HG02571 (cell line): ENCODE data around the gene FZD1.

Experiments used
- ATAC-seq: cut with Tn5 transposase; IDR thresholded peaks from one replicate; pipeline ENCODE4 v1.9.1; 2021; ENCODE audit warnings: mild to moderate bottlenecking, moderate library complexity; ENCODE audit not compliant: unreplicated experiment

Gene FZD1

DNA sequence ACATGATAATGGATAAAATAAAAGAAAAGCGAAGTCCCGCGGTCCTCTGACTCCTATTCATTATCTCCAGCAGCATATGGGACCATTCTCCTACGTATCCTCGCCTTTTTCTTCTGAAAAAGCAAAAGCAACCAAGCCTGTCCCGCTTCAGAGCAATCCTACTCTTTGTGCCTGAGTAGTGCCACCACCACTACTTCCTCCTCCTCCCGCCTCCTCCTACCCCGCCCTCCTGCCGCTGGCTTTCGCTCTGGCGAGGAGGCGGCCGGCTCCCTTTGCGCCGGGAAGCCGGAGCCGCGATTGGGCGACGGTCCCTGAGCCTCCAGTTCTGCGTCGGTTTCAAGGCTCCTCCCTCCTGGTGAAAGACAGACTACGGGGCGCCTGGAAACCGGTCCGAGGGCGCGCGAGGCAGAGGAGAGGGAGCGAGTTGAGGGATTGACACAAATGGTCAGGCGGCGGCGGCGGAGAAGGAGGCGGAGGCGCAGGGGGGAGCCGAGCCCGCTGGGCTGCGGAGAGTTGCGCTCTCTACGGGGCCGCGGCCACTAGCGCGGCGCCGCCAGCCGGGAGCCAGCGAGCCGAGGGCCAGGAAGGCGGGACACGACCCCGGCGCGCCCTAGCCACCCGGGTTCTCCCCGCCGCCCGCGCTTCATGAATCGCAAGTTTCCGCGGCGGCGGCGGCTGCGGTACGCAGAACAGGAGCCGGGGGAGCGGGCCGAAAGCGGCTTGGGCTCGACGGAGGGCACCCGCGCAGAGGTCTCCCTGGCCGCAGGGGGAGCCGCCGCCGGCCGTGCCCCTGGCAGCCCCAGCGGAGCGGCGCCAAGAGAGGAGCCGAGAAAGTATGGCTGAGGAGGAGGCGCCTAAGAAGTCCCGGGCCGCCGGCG lies at the start of gene FZD1:
Gene FZD1, plus strand, starts transcription at position 388 of the 878 bp plus-strand sequence. Its CDS starts 448 bp downstream, at position 836.
- ATAC-seq: peak; percentile 91

DNA sequence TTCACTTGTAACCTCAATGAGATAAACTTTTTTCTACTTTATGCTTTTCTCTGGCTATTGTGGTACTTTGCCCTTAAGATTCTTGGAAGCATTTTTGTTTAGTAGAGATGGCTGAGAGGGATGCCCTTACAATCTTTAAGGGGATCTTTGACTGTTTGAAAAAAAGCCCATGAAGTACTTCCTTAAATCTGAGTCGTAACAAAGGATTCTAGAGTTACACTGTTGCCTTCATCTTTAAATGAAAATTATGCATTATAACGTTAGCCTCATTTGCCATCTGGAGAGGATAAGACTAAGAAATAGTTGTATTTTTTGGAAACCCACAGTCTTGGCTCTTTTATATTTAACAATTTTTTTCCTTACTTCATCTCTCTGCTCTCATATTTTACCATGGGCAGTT lies 37.8 kb upstream of the FZD1 start:
- no peak for ATAC-seq

DNA sequence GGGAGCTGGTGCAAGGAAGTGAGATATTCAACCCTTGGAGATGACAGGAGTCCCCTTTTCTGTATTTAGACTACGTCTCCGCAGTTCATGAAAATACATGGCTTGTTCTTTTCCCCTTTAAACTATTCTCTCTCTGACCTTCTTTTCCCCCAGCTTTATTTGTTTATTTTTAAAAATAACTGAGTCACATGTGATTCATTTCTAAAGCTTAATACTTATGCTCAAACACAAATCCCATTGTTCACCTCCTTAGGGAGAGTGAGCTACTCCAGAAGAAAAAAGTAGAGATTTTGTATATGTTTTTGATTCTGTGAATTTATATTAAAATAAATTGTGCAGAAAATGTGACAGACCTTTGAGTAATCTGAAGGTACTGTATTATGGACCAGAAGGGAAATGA lies 35.9 kb upstream of the FZD1 start:
- ATAC-seq: no peak

DNA sequence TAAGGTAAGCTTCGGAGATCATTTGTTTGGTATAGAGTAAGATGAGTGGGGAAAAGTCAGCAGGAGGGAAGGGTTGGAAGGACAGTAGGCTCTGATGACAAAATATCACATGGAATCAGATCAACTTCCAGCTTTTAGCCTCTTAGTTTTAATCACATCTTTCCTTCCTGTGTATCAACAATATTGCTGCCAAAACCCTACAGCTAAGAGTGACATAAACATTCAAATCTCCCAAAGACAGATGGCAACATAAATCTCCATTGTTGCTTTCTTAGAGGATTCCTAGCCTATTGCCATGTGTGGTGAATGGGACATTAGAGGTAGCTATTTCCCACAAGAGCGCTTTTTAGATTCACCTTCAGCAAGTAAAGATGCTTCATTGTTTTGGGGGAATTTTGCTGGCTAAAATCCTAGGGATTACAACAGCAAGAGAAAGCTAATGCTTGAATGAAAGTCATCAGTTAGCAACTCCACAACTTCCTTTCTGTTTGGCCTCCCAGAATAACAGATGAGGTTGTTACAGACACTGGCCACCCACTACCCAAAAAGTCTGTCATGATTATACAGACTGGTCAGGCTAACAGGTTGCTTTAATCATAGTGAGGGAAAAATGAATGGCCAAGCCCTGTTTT lies 35.2 kb upstream of the FZD1 start:
- no peak for ATAC-seq

DNA sequence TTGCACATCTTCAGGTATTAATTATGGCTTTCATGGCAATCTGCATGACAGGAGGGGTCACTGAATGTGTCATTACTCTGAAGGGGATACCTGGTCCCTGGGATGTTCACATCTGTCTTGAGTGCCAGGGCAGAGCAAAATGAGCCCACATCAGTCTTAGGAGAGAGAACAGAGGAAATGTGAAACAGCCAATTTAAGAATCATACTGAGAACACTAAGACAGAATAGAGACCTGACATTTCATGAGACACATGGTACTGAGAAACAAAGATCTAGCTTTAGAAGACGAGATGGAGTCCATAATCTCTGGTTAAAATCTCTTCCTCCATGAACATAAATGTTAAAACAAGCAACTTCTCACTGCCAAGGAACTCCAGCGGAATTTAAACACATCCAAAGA lies 34.1 kb upstream of the FZD1 start:
- ATAC-seq: no peak

DNA sequence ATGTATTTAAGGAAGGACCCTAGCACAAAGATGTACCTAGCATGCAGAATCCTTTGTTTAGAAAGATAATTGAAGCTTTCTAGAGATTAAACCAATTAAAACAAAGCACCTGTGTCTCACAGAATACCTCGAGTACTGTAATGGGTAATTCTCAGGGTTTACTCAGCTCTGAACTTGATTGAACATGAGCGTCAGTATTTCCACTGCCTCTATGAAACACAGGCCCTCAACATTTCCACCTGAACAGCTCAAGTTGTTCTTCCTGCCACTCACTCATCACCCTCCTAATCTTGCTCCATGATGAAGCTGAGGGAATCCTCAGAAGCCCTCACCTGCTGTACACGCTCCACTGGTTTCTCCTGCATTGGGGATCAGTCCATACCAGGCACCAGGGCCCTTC lies 33.7 kb upstream of the FZD1 start:
- ATAC-seq: no peak

DNA sequence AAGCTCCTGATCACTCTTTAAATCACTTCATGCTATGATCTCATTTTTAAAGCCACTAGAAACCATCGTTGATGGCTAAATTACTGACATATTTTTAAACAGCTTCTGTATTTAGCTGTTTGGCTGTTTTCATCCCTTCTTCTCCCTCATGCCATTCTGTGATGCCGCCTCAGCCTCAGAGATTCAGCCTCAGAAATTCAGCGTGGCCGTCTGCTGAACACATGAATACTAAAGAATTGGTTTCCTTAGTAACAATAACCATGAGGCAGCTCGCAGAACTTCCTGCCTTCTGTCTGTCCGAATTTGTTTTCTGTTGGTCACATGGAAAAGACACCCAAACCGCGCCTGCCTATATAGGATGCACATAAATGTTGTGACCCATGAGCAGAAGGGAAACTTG lies 31.0 kb upstream of the FZD1 start:
- no peak for ATAC-seq

DNA sequence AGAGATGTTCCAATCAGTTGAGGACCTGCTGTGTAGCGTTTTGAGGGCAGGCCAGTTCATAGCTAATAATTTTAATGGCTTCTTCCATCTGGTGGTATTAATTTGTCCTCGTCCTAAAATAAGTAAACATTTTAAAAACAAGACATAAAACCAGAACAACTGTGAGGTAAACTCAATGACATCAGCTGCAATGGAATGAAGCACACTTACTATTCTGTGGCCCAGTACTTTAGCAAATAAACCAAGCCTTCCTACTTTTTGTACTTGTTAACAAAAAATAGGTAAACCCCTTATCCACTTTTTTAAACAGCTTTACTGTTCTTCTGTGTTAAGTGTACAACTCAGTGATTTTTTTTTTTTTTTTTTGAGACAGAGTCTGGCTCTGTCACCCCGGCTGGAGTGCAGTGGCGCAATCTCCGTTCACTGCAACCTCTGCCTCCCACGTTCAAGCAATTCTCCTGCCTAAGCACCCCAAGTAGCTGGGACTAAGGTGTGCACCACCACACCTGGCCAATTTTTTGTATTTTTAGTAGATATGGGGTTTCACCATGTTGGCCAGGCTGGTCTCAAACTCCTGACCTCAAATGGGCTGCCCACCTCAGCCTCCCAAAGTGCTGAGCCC lies 28.9 kb upstream of the FZD1 start:
- ATAC-seq: no peak

DNA sequence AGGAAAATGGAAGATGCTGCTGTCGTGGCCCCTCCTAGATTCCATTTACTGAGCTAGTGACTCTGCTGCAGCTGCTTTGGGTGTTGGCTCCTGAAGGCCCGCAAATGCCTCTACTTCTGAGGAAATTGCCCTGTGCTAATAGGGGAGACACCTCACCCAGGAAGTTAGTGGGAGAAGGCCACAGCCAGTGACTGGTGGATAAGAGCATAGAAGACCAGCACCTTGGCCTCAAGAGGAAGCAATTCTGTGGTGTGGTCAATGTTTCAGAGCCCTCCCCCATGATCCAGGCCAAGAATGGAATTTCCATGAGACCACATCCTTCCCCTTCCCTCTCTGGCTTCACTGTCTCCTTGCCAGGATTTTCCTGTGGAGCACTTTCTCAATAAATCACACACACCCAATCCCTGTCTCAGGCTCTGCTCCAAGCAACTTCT lies 25.0 kb upstream of the FZD1 start:
- no peak for ATAC-seq

DNA sequence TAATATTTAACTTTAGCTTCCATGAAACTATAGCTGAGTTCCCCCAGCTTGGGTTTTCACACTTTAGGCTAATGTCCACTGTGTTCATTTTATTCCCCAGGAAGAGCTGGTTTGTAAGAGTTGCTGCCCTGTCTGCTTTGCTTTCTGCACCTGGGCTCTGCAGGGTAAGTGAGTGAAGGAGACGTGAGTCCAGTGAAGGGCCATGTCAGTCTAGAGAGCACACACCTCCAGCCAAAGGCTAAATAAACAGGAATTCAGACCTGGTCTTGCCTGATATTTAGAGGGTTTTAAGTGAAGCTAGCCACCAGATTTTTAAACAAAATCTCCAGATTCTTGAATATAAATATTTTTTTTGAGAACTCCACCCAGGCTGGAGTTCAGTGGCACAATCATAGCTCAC lies 24.5 kb upstream of the FZD1 start:
- ATAC-seq: no peak

DNA sequence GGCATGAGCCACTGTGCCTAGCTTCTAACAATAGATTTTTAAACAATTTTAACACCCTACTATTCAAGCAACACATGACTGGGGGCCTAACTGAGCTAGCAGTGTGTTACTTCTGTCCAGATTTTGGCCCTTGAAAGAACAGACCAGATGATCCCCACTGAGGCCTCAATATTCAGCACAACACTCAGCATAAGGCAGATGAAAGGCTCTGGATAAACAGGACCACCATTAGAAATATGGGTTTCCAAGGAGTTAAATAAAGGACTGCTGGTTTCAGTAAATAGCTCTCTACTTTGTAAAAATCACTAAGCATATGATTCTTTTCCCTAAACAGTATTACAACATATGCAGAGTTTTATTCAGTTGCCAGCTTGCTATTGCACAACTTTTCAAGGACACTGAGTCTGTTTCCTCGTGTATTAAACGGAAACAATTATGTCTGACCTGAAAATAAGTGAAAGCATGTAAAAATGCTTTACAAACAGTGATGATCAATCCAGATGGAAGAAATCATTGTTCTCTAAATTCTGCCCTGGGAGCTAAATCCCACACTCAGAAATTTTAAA lies 23.8 kb upstream of the FZD1 start:
- no peak for ATAC-seq

DNA sequence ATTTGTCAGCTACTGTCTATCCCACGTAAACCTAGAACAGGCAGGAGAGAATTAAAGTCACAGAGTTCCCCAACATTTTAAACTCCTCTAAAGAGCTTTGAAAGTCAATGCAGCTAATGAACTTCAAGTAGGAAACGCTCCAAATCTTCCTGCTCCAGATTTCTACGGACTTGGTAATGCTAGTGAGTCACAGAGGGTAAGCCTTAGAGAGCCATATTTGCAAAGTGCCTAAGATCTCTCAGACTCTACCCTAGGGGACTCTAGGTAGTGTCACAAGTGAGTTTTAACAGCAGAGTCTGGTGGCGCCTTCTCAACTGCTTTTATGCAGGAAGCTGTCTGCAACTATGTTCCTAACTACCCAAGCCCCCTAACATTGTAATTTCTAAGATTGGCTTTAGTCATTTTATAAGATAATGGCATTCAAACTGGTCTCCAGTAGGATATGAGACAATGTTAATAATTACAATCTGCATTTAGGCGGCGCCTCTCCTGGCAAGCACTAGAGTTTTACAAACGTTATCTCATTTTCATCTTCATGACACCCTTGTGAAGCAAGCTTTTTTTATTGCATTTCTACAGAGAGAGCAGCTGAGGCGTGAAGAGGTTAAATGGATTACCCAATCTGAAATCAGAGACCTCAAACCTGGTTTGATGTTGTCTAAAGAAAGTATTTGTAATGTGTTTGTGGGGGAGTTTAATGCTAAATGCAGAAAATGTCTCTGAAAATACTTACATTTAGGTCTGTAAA lies 22.0 kb upstream of the FZD1 start:
- no peak for ATAC-seq

DNA sequence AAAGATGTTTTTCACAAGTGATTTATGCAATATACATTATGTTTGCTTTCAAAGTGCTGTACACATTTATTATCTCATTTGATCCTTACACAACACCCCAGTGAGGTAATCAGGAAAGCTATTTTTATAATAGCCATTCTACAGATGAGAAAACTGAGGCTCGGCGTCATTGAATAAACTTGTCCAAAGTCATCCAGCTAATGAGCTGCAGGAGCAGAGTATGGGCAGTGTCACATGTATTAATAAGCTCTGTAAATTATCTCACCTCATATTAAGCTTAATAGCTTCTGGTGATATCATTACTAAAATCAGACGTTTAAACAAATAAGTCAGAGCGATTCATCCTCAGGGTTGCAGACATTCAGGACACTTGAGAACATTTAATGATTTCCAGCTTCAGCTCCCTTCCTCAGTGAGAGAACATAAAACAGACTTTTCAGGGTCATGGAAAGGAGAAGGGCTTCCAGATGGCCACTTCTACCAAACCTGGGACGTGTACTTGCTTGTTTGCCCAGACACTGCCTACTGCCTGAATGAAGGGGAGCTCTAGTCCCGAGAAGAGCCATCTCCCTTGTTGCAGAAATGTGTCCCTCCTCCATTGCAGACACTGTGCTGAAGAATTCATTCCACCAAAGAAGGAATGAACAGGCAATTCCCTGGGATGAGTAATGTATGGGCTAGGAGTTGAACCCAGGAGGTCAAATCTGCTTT lies 20.5 kb upstream of the FZD1 start:
- no peak for ATAC-seq

DNA sequence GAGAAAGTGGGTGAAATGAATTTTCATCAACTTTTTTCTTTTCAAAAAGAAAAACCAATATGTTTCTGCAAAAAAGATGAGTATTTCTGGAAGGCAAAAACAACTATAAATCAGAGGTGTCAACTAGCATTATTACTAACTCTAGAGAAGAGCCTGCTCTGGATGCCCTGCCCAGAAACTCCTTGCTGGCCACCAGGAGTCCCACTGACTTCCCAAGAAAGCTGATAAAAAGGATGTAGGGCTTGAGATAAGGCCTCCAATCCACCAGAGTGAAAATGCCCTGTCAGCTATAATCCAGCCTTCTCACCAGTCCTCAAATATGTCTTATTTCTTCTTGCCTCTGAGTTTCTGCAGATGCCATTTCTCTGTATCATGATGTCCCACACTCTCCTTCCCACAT lies 16.7 kb upstream of the FZD1 start:
- ATAC-seq: no peak

DNA sequence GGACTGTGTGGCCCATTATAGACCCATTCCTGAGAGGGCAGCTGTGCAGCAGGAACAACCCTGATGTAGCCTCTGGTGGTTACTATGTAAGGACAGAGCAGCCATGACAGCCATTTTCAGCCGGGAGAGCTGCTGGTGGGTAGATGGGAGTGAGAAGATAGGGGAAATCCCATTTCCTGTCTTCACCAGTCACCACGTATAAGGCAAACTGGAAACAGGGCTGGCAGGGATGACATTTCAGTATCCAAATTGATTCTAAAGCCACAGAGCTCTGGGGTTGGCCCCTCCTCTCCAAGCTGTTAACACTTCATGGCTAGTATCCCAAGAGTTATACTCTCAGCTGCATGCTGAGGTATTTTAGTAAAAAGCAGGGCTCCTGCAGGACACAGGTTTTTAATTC lies 15.2 kb upstream of the FZD1 start:
- ATAC-seq: no peak

DNA sequence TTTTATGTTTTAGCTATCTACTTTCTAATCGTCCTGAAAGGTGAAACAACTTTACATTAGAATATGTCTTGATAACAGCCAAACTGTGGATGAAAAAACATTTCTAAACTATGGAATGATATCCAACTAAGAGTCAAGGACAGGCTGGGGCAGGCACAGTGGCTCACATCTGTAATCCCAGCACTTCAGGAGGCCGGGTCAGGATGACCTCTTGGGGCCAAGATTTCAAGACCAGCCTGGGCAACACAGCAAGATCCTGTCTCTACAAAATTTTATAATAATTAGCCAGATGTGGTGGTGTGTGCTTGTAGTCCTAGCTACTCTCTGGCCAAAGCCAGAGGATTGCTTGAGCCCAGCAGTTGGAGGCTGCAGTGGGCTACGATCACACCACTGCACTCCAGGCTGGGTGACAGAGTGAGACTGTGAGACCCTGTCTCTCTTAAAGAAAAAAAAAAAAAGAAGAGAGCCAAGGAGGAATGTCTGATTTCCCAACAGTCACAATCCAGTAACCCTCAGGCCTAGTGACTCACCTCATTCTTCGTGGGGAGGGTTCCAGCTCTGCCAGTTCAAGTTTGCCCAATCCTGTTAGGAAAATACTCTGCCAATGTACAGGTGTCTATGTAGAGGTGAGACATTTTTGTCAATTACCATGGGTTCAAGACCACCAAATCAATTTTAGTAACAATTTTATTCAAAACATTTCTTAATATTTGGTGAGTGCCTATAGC lies 14.6 kb upstream of the FZD1 start:
- no peak for ATAC-seq

DNA sequence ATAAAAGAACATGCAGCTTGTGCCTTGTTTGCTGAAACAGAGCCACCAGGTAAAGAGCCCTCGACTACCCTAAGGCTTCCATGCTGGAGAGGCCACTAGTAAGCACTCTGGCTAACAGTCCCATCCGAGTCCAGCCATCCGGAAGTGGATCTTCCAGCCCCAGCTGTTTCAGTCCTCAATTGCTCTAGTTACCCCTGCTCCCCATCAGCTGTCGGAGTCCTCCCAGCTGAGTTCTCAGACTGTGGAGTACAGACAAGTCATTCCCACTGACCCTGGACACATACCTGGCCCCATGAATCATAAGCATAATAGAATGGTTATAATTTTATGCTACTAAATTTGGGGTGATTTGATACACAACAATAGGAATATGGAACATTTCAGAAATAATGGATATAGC lies 13.5 kb upstream of the FZD1 start:
- no peak for ATAC-seq

DNA sequence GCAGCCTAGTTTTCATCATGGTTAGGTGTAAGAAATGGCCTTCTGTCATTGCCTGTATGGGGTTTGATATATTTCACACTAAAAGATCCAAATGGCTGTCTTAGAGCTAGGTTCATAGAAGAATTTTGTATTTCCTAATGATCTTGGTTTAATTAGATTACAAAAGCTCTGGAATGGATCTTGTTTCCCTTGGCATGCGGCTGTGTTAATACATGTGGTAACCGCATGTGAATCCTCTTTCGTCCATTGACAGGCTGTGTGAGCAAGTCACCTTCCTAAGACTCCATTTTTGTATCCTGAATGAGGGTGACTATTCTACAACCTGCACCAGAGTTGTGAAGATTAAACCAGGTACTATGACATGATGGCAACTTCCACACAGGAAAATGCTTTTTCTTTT lies 12.4 kb upstream of the FZD1 start:
- no peak for ATAC-seq

DNA sequence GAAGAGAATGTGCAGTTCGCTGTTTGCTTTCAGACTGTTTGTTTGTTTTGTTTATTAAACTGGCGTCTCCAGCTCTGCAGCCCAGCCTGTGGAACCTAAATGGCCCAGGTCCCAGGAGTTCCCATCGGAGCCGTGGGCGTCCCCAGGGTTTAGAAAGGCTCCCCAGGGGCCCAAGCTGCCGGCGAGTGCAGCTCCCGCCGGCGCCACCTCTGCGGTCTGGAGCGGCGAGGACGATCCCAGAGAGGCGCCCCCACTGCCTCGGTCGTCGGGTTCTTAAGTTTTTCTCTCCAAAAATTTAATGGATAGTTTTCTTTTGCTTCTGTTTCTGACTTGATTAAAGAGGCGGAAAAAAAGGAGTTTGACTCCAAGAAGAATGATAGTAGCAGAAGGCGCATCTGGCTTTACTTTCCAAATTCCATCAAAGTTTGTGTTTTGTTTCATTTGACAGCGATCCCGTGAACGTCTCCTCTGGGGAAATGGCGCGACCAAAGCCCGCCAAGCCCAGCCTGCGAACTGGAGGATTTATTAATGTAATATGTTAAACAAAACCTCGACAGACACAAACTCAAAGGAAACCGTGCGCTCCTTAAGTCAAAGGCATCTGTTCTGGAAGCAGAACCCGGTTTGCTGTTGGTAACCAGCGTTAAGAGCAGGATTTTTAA lies 718 bp upstream of the FZD1 start:
- ATAC-seq: no peak
